ENCODE results near the gene CAAP1.

DNA sequence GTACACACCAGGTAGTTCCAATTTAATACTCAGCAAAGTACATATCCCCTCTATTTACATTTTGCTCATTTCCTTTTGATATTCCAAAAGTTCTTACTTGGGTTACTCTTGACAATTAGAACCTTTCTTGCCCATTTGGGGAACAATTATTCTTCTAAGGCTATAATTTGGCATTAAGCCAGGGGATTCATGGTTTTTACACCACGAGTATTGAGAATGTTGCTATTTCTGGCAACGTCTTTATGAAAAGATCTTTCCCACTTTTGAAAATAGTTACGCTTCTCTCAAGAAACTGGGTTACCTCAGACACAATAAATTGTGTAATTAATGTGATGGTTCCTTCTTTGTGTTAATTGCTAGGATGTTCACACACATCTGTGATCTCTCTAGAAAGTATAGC, 11.5 kb upstream of the CAAP1 start:
- TF ChIP-seq CTCF (optimal IDR thresholded peaks at IDR 0.05 in 1 of 3, IDR thresholded peaks at IDR 0.05 in 1 of 3, conservative IDR thresholded peaks at IDR 0.05 in 1 of 3; ENCODE audit: extremely low read depth in 1 of 3, insufficient read depth in 2 of 3, low read length in 3 of 3) (no peak), EZH2 (IDR thresholded peaks at IDR 0.05; ENCODE audit: low read length) (no peak)
